ENCODE measurements around the gene CCDC85A. TPM values are rescaled to one million over a fixed set of nuclear protein-coding genes. Genes with fewer than 3 reads are reported as not detected.

CCDC85A gene
- total RNA-seq, 1 experiment from 2014 or later = 0.10 TPM

GRCh38 chr2:56192664-56193305 lies 9.0 kb downstream of the CCDC85A start:
- ATAC-seq (no peak), DNase-seq (ENCODE audit: low read depth, low spot score) (no peak)
- Histone ChIP-seq H3K9me2 (ENCODE audit: insufficient read depth) (no peaks in the 10 kb centered on the region), H3K36me3 (ENCODE audit: control insufficient read depth in 1 of 2, insufficient read depth in 2 of 2, low read length in 2 of 2) (no peaks in the 10 kb centered on the region), H3K79me2 (ENCODE audit: insufficient read depth, low read length) (no peaks in the 10 kb centered on the region), H3K9me3 (ENCODE audit: control insufficient read depth in 1 of 2, insufficient read depth in 1 of 2, low read depth in 1 of 2, low read length in 2 of 2) (no peaks in the 10 kb centered on the region), H2AFZ (ENCODE audit: low read depth, low read length, poor library complexity, severe bottlenecking) (no peak overlapping the region), H3K27ac (ENCODE audit: low read depth, low read length) (no peak overlapping the region), H3K9ac (ENCODE audit: low read length) (no peak overlapping the region), H3K4me1 (ENCODE audit: control insufficient read depth in 1 of 2, insufficient read depth in 2 of 2, low read length in 2 of 2) (no peaks in the 10 kb centered on the region), H3K4me3 (replicated peaks in 1 of 2; ENCODE audit: low read depth in 1 of 2, low read length in 2 of 2) (no peak overlapping the region), H3K27me3 (ENCODE audit: insufficient read depth, low read length) (no peaks in the 10 kb centered on the region), H3K4me2 (ENCODE audit: low read length) (no peak overlapping the region), H4K20me1 (ENCODE audit: insufficient read depth) (no peaks in the 10 kb centered on the region)
- ChIA-PET POLR2A (no interaction called here), RAD21 (ENCODE audit: low non-redundant PET in 1 of 2, low total read pairs in 2 of 2, uncharacterized antibody in 2 of 2, unreplicated experiment in 2 of 2) (no interaction called here), CTCF (interaction anchor here (1.3 to 1.7 kb wide), 2 partner anchors 9 to 557 kb away, joined by 5 to 9 read pairs; partner anchors contain the start of gene CCDC85A)
- no TSS peak for BruUV-seq (replicated peaks)
- intact Hi-C loops (cut with micrococcal nuclease) = no loop called here
- TF ChIP-seq ATF3 (IDR thresholded peaks at IDR 0.05) = no peak
- no peak for TF ChIP-seq EZH2 (IDR thresholded peaks at IDR 0.05)
- no peak for TF ChIP-seq ZFX (IDR thresholded peaks at IDR 0.05)
- TF ChIP-seq REST (IDR thresholded peaks at IDR 0.05; ENCODE audit: low read depth) = no peak
- no peak for TF ChIP-seq CBX3 (IDR thresholded peaks at IDR 0.05; ENCODE audit: low read depth)
- no peak for TF ChIP-seq CTCF (IDR thresholded peaks at IDR 0.05 in 2 of 3, conservative IDR thresholded peaks at IDR 0.05 in 1 of 3; ENCODE audit: borderline replicate concordance in 1 of 3, insufficient read depth in 1 of 3, low read depth in 2 of 3, low read length in 2 of 3)
- TF ChIP-seq POLR2AphosphoS5 (IDR thresholded peaks at IDR 0.05; ENCODE audit: low read depth, low read length) = no peak
- TF ChIP-seq JUND (IDR thresholded peaks at IDR 0.05) = no peak
- no peak for TF ChIP-seq ZNF274 (IDR thresholded peaks at IDR 0.05; ENCODE audit: low read depth, low read length)
- TF ChIP-seq SIN3A (IDR thresholded peaks at IDR 0.05; ENCODE audit: low read depth) = no peak
- TF ChIP-seq CEBPB (IDR thresholded peaks at IDR 0.05; ENCODE audit: low read depth) = no peak
- TF ChIP-seq TCF7L2 (IDR thresholded peaks at IDR 0.05; ENCODE audit: borderline replicate concordance, extremely low read depth, insufficient read depth, insufficient read length) = no peak
- no peak for TF ChIP-seq EZH2phosphoT487 (IDR thresholded peaks at IDR 0.05; ENCODE audit: borderline replicate concordance)

All from HCT116 (cell line).